ENCODE measurements around the gene IL1RL1.
"Not testable (repeated sequence)": the region's sequence is repeated elsewhere in the genome, so short reads cannot be mapped to it uniquely, and the experiment has no call there.

The IL1RL1 gene

GRCh38 chr2:102294802-102295489, 16.4 kb upstream of the IL1RL1 start:
- no peak for DNase-seq

GRCh38 chr2:102295566-102295965, 15.8 kb upstream of the IL1RL1 start:
- DNase-seq = no peak

DNA sequence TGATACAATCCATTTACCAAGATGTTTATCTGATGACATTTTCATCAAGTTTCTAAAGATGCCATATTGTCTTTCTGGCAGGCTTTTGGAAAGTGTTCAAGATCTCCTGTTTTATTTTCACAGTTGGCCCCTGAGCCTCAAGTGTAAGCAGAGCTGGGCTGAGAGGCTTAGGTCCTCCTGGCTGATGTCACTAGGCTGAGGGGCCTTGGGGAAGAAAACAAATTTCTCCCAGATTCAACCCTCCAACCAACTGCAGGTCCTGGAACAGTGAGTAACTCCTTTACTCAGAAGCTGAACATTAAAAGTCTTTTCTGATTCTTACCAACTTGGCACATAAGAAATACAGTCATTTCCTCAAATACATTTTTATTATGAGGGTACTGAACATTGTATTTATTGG, 14.9 kb upstream of the IL1RL1 start:
- no peak for DNase-seq

DNA sequence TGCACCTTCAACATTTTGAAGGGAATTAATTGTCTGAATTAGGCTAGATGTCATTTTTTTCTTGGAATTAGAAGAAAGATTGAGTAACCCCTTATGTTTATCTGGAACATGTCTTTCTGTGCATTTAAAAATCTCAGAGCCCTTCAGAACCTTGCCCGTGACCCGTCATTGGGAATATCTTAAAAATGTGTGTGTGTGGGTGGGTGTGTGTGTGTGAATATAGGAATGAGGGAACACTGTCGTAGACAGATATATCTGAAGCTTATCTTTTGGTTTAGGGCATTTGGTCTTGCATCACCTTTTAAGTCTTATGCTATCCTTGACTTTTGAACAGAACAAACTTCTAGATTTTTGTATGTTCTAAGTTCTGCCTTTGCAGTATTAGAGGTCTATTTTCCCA, 13.5 kb upstream of the IL1RL1 start:
- no peak for DNase-seq

GRCh38 chr2:102301867-102302362, 9.4 kb upstream of the IL1RL1 start:
- no peak for DNase-seq

- DNase-seq = no peak
Observed at GRCh38 chr2:102302458-102302857, 8.9 kb upstream of the IL1RL1 start.

DNA sequence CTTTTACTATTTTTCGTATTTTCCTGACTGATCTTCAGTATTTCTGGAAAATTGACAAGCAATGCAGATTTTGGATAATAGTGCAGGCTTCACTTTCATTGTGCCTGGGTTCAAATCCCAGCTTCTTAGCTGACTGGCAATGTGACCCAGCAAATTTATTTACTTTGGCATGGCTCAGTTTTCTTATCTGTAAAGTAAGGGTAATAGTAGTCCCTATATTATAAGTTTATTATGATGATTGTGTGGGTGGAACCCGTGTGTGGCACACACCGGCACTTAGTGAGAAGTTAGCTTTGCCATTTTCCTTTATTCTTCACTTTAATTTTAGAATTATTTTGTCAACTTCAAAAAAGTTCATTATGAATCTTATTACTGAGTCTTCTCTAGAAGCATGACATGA, 7.8 kb upstream of the IL1RL1 start:
- no peak for DNase-seq

GRCh38 chr2:102304268-102304667, 7.1 kb upstream of the IL1RL1 start:
- no peak for DNase-seq

DNA sequence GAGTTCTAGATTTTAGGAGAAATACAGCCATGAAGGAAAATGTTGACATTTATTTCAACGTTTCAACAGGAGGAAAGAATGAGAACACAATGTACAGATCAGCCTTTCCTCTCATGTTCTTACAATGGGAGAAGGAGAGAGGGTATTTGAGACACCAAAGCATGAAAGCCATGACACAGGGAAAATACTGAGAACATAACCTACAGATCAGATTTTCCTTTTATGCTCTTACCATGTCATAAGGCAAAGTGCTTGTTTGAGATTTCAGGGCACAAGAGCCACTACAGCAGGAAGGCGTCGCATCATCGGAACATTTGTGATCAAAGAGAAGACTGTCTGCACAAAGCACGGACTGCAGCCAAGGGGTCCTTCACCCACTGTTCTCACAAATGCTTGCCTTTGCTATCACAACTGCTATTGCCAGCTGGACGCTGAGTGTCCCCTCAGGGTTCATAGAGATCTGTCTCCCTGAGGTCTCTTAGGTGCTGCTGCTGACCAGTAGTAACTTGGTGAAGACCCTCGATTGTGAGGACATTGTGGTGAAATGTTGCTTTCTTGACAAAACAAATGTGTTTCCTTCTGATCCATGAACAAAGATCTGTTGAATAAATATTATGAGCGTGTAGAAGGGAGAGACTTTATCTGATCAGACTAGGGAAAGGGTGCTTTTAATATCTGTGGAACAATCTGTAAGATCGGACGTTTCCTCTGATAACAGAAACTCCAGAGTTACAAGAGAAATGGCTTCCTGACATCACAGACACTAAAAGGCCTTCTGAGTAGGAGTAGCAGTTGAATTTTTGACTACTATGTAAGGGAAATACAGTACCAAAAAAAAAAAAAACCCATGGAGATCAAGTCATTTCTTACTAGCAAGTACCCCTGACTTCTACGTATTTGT, 6.4 kb upstream of the IL1RL1 start:
- DNase-seq = no peak

DNA sequence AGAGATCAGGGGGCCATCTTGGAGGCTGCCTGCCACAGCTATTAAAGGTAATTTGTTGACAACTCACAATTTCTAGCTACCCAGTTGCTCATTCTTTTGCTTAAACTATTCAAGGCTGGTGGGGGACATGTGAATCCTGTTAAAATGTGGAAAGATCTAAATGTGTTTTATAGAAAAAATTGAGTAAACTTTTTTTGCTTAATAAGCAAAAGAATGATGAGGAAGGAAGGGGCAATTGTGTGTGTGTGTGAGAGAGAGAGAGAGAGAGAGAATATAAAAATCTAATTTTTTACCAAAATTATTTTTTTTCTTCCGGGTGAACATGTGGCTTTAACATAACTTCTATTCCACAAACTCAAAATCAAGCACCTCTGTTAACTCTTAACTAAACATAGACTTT, 5.2 kb upstream of the IL1RL1 start:
- no peak for DNase-seq

DNA sequence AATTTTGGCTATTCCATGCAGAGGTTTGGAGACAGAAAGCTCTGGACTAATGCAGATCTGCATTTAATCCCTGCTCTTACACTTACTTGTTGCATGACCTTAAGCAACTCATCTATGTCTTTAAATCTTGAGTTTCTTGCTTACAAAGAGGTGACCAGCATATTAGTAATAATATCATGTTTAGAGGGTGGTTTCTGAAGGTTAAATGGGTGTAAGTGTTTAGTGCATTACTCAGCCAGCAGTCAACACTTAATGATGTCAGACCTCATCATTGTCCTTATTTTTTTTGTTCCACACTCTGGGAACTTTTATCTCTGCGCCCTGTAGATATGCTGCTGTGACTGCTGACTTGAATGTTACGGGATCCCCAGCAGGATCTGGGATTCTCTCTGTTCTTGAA, 1.7 kb downstream of the IL1RL1 start:
- no peak for DNase-seq

GRCh38 chr2:102313471-102313870, 2.1 kb downstream of the IL1RL1 start:
- DNase-seq = no peak

GRCh38 chr2:102313950-102314349, 2.6 kb downstream of the IL1RL1 start:
- no peak for DNase-seq

- DNase-seq = no peak
Observed at GRCh38 chr2:102315921-102316320, 4.6 kb downstream of the IL1RL1 start.

- no peak for DNase-seq
Observed at GRCh38 chr2:102317715-102318114, 6.4 kb downstream of the IL1RL1 start.

DNA sequence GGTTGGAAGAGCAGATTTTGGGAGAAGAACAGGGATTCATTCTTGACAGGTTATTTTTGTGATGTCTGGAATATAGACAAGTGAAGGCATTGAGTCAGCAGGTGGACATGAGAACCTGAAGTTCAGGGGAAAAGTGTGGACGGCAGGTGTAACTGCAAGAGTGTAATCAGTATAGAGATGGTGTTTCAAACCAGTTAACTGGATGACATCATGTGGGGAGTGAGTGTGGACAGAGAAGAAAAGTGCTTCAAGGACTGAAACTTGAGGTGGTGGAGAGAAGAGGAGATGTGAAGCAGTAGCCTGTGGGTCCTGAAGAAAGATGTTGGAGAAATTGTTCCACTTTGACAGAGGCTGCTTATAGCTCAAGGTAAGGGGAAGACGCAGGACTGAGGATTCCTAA, 7.1 kb downstream of the IL1RL1 start:
- no peak for DNase-seq

DNA sequence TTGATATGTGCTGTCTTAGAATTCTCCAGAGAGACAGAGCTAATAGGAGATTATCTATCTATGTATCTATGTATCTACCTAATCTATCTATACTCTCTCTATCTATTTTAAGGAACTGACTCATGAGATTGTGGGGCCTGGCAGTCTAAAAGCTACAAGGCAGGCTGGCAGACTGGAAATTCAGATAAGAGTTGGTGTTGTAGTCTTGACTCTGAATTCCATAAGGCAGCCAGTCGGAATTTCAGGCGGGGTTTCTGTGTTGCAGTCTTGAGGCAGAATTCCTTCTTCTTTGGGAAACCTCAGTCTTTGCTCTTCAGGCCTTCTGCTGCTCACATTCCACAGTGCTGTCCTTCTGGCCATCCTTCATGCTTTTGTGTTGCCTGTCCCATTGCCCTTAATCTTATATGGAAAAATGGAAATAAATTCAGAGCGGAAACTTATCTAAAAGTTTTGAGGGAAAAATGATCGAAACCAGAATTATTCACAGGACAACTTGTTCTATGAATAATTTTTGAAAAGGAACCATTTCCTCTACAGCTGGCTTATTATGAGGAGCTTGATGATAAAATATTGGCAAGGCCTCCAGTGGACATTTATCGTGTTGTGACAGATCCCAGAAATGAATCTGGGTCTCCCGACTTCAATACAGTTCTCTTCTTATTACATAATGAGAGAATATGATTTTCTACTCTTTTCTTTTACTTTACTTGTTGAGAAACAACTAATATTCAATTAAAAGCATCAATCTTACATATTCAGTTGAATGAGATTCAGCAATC, 10.8 kb downstream of the IL1RL1 start:
- no peak for DNase-seq

DNA sequence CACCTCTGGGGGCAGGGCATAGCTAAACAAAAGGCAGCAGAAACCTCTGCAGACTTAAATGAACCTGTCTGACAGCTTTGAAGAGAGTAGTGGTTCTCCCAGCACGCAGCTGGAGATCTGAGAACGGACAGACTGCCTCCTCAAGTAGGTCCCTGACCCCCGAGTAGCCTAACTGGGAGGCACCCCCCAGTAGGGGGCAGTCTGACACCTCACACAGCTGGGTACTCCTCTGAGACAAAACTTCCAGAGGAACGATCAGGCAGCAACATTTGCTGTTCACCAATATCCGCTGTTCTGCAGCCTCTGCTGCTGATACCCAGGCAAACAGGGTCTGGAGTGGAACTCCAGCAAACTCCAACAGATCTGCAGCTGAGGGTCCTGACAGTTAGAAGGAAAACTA, 13.6 kb downstream of the IL1RL1 start:
- not testable (repeated sequence) for DNase-seq

- DNase-seq = no peak
Observed at GRCh38 chr2:102331311-102331980, 20.1 kb downstream of the IL1RL1 start.

DNA sequence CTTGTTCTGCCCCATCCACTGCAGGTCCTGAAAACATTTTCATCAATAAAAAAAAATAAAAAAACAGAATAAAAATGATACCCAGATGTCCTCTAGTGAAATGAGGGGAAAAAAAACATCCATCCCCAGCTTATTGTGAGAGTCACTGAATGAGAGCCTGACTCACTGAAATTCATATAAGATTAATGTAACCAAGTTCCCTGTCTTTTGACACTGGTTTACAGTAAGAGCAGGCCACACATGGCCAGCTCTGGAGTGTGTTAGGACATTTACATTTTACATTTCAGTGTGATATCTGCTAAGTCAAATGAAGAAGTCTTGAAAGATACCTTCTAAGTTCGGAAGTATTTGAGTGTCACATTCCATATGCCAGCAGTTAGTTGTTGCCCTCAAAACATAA, 23.1 kb downstream of the IL1RL1 start:
- no peak for DNase-seq

- no peak for DNase-seq
Observed at GRCh38 chr2:102335871-102336366, 24.6 kb downstream of the IL1RL1 start.

- no peak for DNase-seq
Observed at GRCh38 chr2:102336502-102336945, 25.2 kb downstream of the IL1RL1 start.

- no peak for DNase-seq
Observed at GRCh38 chr2:102337012-102337411, 25.6 kb downstream of the IL1RL1 start.
